ENCODE measurements around the gene ISM1. TPM values are rescaled to one million over a fixed set of nuclear protein-coding genes. Genes with fewer than 3 reads are reported as not detected.

The ISM1 gene
- total and polyA plus RNA-seq, 8 donors = 0.25 to 14.3 (median 0.97) TPM; not detected in 2

DNA sequence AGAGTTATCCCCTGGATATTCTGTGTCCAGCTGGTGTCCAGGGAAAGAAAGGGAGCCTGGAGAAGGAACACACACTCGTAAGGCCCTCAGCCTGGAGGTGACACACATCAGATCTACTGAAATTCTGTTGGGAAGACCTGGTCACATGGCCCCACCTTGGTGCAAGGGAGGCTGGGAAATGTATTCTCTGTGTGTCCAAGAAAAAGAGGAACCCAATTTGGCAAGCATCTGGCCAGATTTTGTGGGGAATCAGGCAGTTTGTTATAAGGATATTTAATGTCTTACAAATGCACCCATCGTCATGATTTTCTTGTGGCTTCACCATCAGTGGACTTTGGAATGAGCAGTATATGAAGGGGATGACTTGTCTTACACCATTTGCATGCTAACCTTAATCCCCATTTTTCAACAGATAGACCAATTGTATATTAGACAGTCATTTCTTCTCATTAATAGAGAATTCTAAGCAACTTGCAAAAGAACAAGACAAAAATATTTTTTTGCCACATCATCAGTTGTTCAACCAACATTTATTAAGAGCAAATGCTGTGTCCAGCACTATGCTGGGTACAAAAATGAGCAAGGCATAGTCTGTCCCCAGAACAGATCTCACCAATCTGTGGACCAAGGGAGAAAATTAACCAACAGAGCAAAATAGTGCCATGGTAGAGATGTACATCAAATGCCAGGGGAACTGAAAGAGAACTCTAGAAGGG is 59.7 kb downstream of the ISM1 start:
- H3K36me3 ChIP-seq = no peaks in the 10 kb centered on the region
- intact Hi-C loops (cut with DNase I; ENCODE audit: low total_unique reads) = no loop called here
- WGBS, 5 donors = 83 to 93% (median 90%) methylated on average over 2 of the region's 2 CpGs
- H3K27me3 ChIP-seq = no peaks in the 10 kb centered on the region
- no peaks in the 10 kb centered on the region for H3K9me3 ChIP-seq
- no peak for DNase-seq
- no peak overlapping the region for H3K27ac ChIP-seq
- no peaks in the 10 kb centered on the region for H3K4me1 ChIP-seq
- TF ChIP-seq POLR2A (IDR thresholded peaks at IDR 0.05) (no peak), POLR2AphosphoS5 (IDR thresholded peaks at IDR 0.05) (no peak), EP300 (IDR thresholded peaks at IDR 0.05) (no peak)
- TF ChIP-seq, protein P1, sequence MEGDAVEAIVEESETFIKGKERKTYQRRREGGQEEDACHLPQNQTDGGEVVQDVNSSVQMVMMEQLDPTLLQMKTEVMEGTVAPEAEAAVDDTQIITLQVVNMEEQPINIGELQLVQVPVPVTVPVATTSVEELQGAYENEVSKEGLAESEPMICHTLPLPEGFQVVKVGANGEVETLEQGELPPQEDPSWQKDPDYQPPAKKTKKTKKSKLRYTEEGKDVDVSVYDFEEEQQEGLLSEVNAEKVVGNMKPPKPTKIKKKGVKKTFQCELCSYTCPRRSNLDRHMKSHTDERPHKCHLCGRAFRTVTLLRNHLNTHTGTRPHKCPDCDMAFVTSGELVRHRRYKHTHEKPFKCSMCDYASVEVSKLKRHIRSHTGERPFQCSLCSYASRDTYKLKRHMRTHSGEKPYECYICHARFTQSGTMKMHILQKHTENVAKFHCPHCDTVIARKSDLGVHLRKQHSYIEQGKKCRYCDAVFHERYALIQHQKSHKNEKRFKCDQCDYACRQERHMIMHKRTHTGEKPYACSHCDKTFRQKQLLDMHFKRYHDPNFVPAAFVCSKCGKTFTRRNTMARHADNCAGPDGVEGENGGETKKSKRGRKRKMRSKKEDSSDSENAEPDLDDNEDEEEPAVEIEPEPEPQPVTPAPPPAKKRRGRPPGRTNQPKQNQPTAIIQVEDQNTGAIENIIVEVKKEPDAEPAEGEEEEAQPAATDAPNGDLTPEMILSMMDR (IDR thresholded peaks at IDR 0.05) = no peak
- H3K4me3 ChIP-seq = no peak overlapping the region

GRCh38 chr20:13283869-13284829 is 63.1 kb downstream of the ISM1 start:
- H3K27me3 ChIP-seq = no peaks in the 10 kb centered on the region
- H3K4me1 ChIP-seq = no peaks in the 10 kb centered on the region
- WGBS, 5 donors = 64 to 74% (median 72%) methylated on average over 14 of the region's 14 CpGs
- no peak overlapping the region for H3K4me3 ChIP-seq
- H3K9me3 ChIP-seq = no peaks in the 10 kb centered on the region
- no peak for DNase-seq
- TF ChIP-seq POLR2A (IDR thresholded peaks at IDR 0.05) = no peak
- H3K27ac ChIP-seq = no peak overlapping the region
- intact Hi-C loops (cut with DNase I; ENCODE audit: low total_unique reads) = no loop called here
- H3K36me3 ChIP-seq = no peaks in the 10 kb centered on the region

DNA sequence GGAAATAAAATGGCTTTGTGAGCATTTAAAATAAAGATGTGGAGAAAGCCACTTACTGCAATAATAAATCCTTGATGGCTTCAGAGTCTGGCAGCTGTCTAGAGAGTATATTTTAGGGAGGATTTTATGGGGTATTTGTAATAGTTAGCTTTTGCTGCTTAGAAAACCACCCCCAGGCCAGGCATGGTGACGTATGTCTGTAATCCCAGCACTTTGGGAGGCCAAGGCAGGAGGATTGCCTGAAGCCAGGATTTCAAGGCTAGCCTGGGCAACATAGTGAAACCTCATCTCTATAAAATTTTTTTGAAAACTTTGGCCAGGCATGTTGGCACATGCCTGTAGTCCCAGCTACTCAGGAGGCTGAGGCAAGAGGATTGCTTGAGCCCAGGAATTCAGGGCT is 63.8 kb downstream of the ISM1 start:
- Histone ChIP-seq H3K27me3 (no peaks in the 10 kb centered on the region), H3K36me3 (no peaks in the 10 kb centered on the region), H3K4me3 (no peak overlapping the region), H3K27ac (no peak overlapping the region), H3K4me1 (no peaks in the 10 kb centered on the region), H3K9me3 (no peaks in the 10 kb centered on the region)
- TF ChIP-seq POLR2A (IDR thresholded peaks at IDR 0.05) = no peak
- TF ChIP-seq, protein P1 (IDR thresholded peaks at IDR 0.05) = no peak
- DNase-seq = no peak
- WGBS, 5 donors = 38 to 100% (median 93%) methylated on average over 1 of the region's 1 CpG
- intact Hi-C loops (cut with DNase I; ENCODE audit: low total_unique reads) = no loop called here

DNA sequence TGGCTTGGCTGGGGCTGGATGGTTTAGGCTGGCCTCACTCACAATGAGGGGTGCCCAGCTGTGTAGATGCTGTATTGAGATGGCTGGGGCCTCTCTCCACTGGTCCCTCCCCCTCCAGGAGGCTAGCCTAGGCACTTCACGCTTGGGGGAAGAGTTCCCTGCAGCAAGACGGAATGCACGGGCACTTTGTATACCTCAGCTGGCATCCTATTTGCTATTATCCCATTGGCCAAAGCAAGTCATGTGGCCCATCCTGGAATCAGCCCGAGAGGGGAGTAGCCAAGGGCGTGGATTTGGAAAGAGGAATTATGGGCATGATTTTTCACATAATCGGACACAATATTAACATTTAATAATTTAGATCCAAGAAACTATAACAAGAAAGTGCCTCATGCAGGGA is 64.3 kb downstream of the ISM1 start:
- H3K9me3 ChIP-seq = no peaks in the 10 kb centered on the region
- no peak overlapping the region for H3K27ac ChIP-seq
- no peak for DNase-seq
- no peaks in the 10 kb centered on the region for H3K4me1 ChIP-seq
- TF ChIP-seq POLR2A (IDR thresholded peaks at IDR 0.05) = no peak
- TF ChIP-seq POLR2AphosphoS5 (IDR thresholded peaks at IDR 0.05) = no peak
- TF ChIP-seq, protein P1 (IDR thresholded peaks at IDR 0.05) = no peak
- TF ChIP-seq EP300 (IDR thresholded peaks at IDR 0.05) = no peak
- H3K4me3 ChIP-seq = no peak overlapping the region
- intact Hi-C loops (cut with DNase I; ENCODE audit: low total_unique reads) = no loop called here
- 82 to 93% (median 89%) methylated on average over 6 of the region's 6 CpGs for WGBS, 5 donors
- no peaks in the 10 kb centered on the region for H3K27me3 ChIP-seq
- no peaks in the 10 kb centered on the region for H3K36me3 ChIP-seq

All from stomach (tissue), 9 donors.